Measurements from ENCODE around the gene ZBTB25.

The ZBTB25 gene

GRCh38 chr14:64525354-64525753, 21.7 kb upstream of the ZBTB25 start:
- no peak overlapping the region for H3K9ac ChIP-seq (ENCODE audit: low read depth, low read length, poor library complexity, severe bottlenecking)
- no peaks in the 10 kb centered on the region for H3K9me2 ChIP-seq (replicated peaks; ENCODE audit: low read depth, low read length)
- peaks cover 16% of the 10 kb centered on the region for H4K20me1 ChIP-seq (ENCODE audit: insufficient read depth, low read length, poor library complexity, severe bottlenecking)
- no peaks in the 10 kb centered on the region for H3K4me1 ChIP-seq (ENCODE audit: insufficient read depth, low read length, poor library complexity, severe bottlenecking)
- no peak overlapping the region for H3K4me2 ChIP-seq (ENCODE audit: low read depth, low read length, poor library complexity, severe bottlenecking)
- H2AFZ ChIP-seq (ENCODE audit: low read length) = no peak overlapping the region
- no peaks in the 10 kb centered on the region for H3K9me3 ChIP-seq (ENCODE audit: insufficient read depth, low read depth, low read length)
- H3K36me3 ChIP-seq (ENCODE audit: insufficient read depth, low read length) = peaks cover 45% of the 10 kb centered on the region
- no peaks in the 10 kb centered on the region for H3K27me3 ChIP-seq (ENCODE audit: insufficient read depth, low read length, poor library complexity, severe bottlenecking)
- TF ChIP-seq EZH2phosphoT487 (IDR thresholded peaks at IDR 0.05; ENCODE audit: borderline replicate concordance) (no peak), CTCF (conservative IDR thresholded peaks at IDR 0.05; ENCODE audit: low read length) (no peak)
- no peak overlapping the region for H3K4me3 ChIP-seq (ENCODE audit: low read length, poor library complexity, severe bottlenecking)
- peaks cover 26% of the 10 kb centered on the region for H3K79me2 ChIP-seq (ENCODE audit: insufficient read depth, low read length)
- no peaks in the 10 kb centered on the region for H3F3A ChIP-seq (ENCODE audit: low read depth)

- no peaks in the 10 kb centered on the region for H3K4me1 ChIP-seq (ENCODE audit: insufficient read depth, low read length, poor library complexity, severe bottlenecking)
- H3K9me2 ChIP-seq (replicated peaks; ENCODE audit: low read depth, low read length) = no peaks in the 10 kb centered on the region
- H3F3A ChIP-seq (ENCODE audit: low read depth) = no peaks in the 10 kb centered on the region
- no peaks in the 10 kb centered on the region for H3K27me3 ChIP-seq (ENCODE audit: insufficient read depth, low read length, poor library complexity, severe bottlenecking)
- H3K9me3 ChIP-seq (ENCODE audit: insufficient read depth, low read depth, low read length) = no peaks in the 10 kb centered on the region
- H4K20me1 ChIP-seq (ENCODE audit: insufficient read depth, low read length, poor library complexity, severe bottlenecking) = peaks cover 34% of the 10 kb centered on the region
- no peak overlapping the region for H2AFZ ChIP-seq (ENCODE audit: low read length)
- peaks cover 51% of the 10 kb centered on the region for H3K79me2 ChIP-seq (ENCODE audit: insufficient read depth, low read length)
- no peak overlapping the region for H3K4me3 ChIP-seq (ENCODE audit: low read length, poor library complexity, severe bottlenecking)
- no peak overlapping the region for H3K4me2 ChIP-seq (ENCODE audit: low read depth, low read length, poor library complexity, severe bottlenecking)
- peaks cover 42% of the 10 kb centered on the region for H3K36me3 ChIP-seq (ENCODE audit: insufficient read depth, low read length)
- no peak for TF ChIP-seq CTCF (conservative IDR thresholded peaks at IDR 0.05; ENCODE audit: low read length)
- no peak for TF ChIP-seq EZH2phosphoT487 (IDR thresholded peaks at IDR 0.05; ENCODE audit: borderline replicate concordance)
- no peak overlapping the region for H3K9ac ChIP-seq (ENCODE audit: low read depth, low read length, poor library complexity, severe bottlenecking)
Observed at GRCh38 chr14:64522591-64523355, 19.1 kb upstream of the ZBTB25 start.

GRCh38 chr14:64520699-64521098, 17.1 kb upstream of the ZBTB25 start:
- H3K79me2 ChIP-seq (ENCODE audit: insufficient read depth, low read length) = peaks cover 72% of the 10 kb centered on the region

More at GRCh38 chr14:64520699-64521098, 17.1 kb upstream of the ZBTB25 start:
- Histone ChIP-seq H2AFZ (ENCODE audit: low read length) (no peak overlapping the region), H3K4me1 (ENCODE audit: insufficient read depth, low read length, poor library complexity, severe bottlenecking) (peaks cover 4% of the 10 kb centered on the region), H3K4me2 (ENCODE audit: low read depth, low read length, poor library complexity, severe bottlenecking) (no peak overlapping the region), H3K36me3 (ENCODE audit: insufficient read depth, low read length) (peaks cover 36% of the 10 kb centered on the region), H3K4me3 (ENCODE audit: low read length, poor library complexity, severe bottlenecking) (no peak overlapping the region), H3K9me2 (replicated peaks; ENCODE audit: low read depth, low read length) (no peaks in the 10 kb centered on the region), H3K9ac (ENCODE audit: low read depth, low read length, poor library complexity, severe bottlenecking) (no peak overlapping the region), H3K27me3 (ENCODE audit: insufficient read depth, low read length, poor library complexity, severe bottlenecking) (no peaks in the 10 kb centered on the region), H3K9me3 (ENCODE audit: insufficient read depth, low read depth, low read length) (no peaks in the 10 kb centered on the region), H4K20me1 (ENCODE audit: insufficient read depth, low read length, poor library complexity, severe bottlenecking) (peaks cover 52% of the 10 kb centered on the region), H3F3A (ENCODE audit: low read depth) (no peaks in the 10 kb centered on the region)
- TF ChIP-seq CTCF (conservative IDR thresholded peaks at IDR 0.05; ENCODE audit: low read length) (no peak), EZH2phosphoT487 (IDR thresholded peaks at IDR 0.05; ENCODE audit: borderline replicate concordance) (no peak)
